Measurements from ENCODE around the gene KLHL4.
"Not testable (repeated sequence)": the region's sequence is repeated elsewhere in the genome, so short reads cannot be mapped to it uniquely, and the experiment has no call there.

The KLHL4 gene

GRCh38 chrX:87517571-87518141 is at the start of gene KLHL4:
Gene KLHL4 (plus strand): TSS chrX:87517802. CDS start chrX:87517894, 92 bp downstream.
- TF ChIP-seq CTCF (IDR thresholded peaks at IDR 0.05; ENCODE audit: low read depth, low read length, missing control alignments), result no peak
- in situ Hi-C loops (cut with HindIII; ENCODE audit: low sequenced_read_pairs), result no loop called here
- peak; percentile 89 for DNase-seq (ENCODE audit: low read depth)
- H3K4me3 ChIP-seq (ENCODE audit: low read depth, low read length), result peak within 1 kb of the TSS; percentile 60

- TF ChIP-seq CTCF (IDR thresholded peaks at IDR 0.05; ENCODE audit: low read depth, low read length, missing control alignments), result no peak
- in situ Hi-C loops (cut with HindIII; ENCODE audit: low sequenced_read_pairs), result no loop called here
- H3K4me3 ChIP-seq (ENCODE audit: low read depth, low read length), result no peak overlapping the region
- DNase-seq (ENCODE audit: low read depth), result no peak
Measured at GRCh38 chrX:87468941-87469340, 48.7 kb upstream of the KLHL4 start.

GRCh38 chrX:87475793-87476192 is 41.8 kb upstream of the KLHL4 start:
- TF ChIP-seq CTCF (IDR thresholded peaks at IDR 0.05; ENCODE audit: low read depth, low read length, missing control alignments), result no peak
- no peak overlapping the region for H3K4me3 ChIP-seq (ENCODE audit: low read depth, low read length)
- in situ Hi-C loops (cut with HindIII; ENCODE audit: low sequenced_read_pairs), result no loop called here
- DNase-seq (ENCODE audit: low read depth), result no peak

GRCh38 chrX:87478703-87479102 is 38.9 kb upstream of the KLHL4 start:
- DNase-seq (ENCODE audit: low read depth); H3K4me3 ChIP-seq (ENCODE audit: low read depth, low read length); in situ Hi-C loops (cut with HindIII; ENCODE audit: low sequenced_read_pairs): not testable (repeated sequence)

- DNase-seq (ENCODE audit: low read depth), result no peak
- in situ Hi-C loops (cut with HindIII; ENCODE audit: low sequenced_read_pairs), result no loop called here
- TF ChIP-seq CTCF (IDR thresholded peaks at IDR 0.05; ENCODE audit: low read depth, low read length, missing control alignments), result no peak
- no peak overlapping the region for H3K4me3 ChIP-seq (ENCODE audit: low read depth, low read length)
Measured at GRCh38 chrX:87489071-87489470, 28.5 kb upstream of the KLHL4 start.

GRCh38 chrX:87515836-87516235 is 1.8 kb upstream of the KLHL4 start:
- no peak overlapping the region for H3K4me3 ChIP-seq (ENCODE audit: low read depth, low read length)
- no peak for DNase-seq (ENCODE audit: low read depth)
- in situ Hi-C loops (cut with HindIII; ENCODE audit: low sequenced_read_pairs), result no loop called here
- TF ChIP-seq CTCF (IDR thresholded peaks at IDR 0.05; ENCODE audit: low read depth, low read length, missing control alignments), result no peak

GRCh38 chrX:87516717-87517121 is 883 bp upstream of the KLHL4 start:
- in situ Hi-C loops (cut with HindIII; ENCODE audit: low sequenced_read_pairs), result no loop called here
- no peak for TF ChIP-seq CTCF (IDR thresholded peaks at IDR 0.05; ENCODE audit: low read depth, low read length, missing control alignments)
- no peak overlapping the region for H3K4me3 ChIP-seq (ENCODE audit: low read depth, low read length)
- DNase-seq (ENCODE audit: low read depth), result peak; percentile 83

Data from astrocyte of the cerebellum (primary cell).